ENCODE measurements around the gene TPBG. TPM values are rescaled to one million over a fixed set of nuclear protein-coding genes. Genes with fewer than 3 reads are reported as not detected.

TPBG gene
- total RNA-seq, 3 donors from 2014 or later: 10.2 to 11.7 (median 10.4) TPM

- ATAC-seq (no peak), DNase-seq (no peak)
- H3K4me3 ChIP-seq: no peak overlapping the region
- peaks cover 7% of the 10 kb centered on the region for H3K4me1 ChIP-seq (ENCODE audit: low read depth)
- no peak for TF ChIP-seq CTCF (IDR thresholded peaks at IDR 0.05)
- intact Hi-C loops (cut with DNase I, micrococcal nuclease): no loop called here
- H3K36me3 ChIP-seq (ENCODE audit: low read depth): no peaks in the 10 kb centered on the region
- H3K9me3 ChIP-seq: no peaks in the 10 kb centered on the region
Measured at GRCh38 chr6:82362144-82362543, 1.5 kb upstream of the TPBG start.

- DNase-seq: no peak
- intact Hi-C loops (cut with DNase I, micrococcal nuclease): no loop called here
Measured at GRCh38 chr6:82362878-82363427, 664 bp upstream of the TPBG start.

GRCh38 chr6:82364087-82365015, 734 bp downstream of the TPBG start:
- Histone ChIP-seq H3K4me3 (peak overlapping the region; percentile 43), H3K9me3 (no peaks in the 10 kb centered on the region), H3K4me1 (ENCODE audit: low read depth) (peaks cover 7% of the 10 kb centered on the region), H3K36me3 (ENCODE audit: low read depth) (no peaks in the 10 kb centered on the region)
- ATAC-seq (peak; percentile 81), DNase-seq (peak; percentile 51 to 72 (median 68))
- no peak for TF ChIP-seq CTCF (IDR thresholded peaks at IDR 0.05)
- intact Hi-C loops (cut with DNase I, micrococcal nuclease): no loop called here

More at GRCh38 chr6:82362878-82363427, 664 bp upstream of the TPBG start:
- Histone ChIP-seq H3K9me3 (no peaks in the 10 kb centered on the region), H3K4me1 (ENCODE audit: low read depth) (peaks cover 7% of the 10 kb centered on the region), H3K36me3 (ENCODE audit: low read depth) (no peaks in the 10 kb centered on the region), H3K4me3 (no peak overlapping the region)
- ATAC-seq: no peak
- TF ChIP-seq CTCF (IDR thresholded peaks at IDR 0.05): no peak

- TF ChIP-seq CTCF (IDR thresholded peaks at IDR 0.05): no peak
- ATAC-seq: peak; percentile 63
- peak overlapping the region; percentile 43 for H3K4me3 ChIP-seq
Measured at GRCh38 chr6:82365016-82365795, 1.6 kb downstream of the TPBG start.

GRCh38 chr6:82367704-82368103, 4.1 kb downstream of the TPBG start:
- DNase-seq (no peak), ATAC-seq (no peak)
- Histone ChIP-seq H3K36me3 (ENCODE audit: low read depth) (no peaks in the 10 kb centered on the region), H3K4me3 (no peak overlapping the region), H3K9me3 (no peaks in the 10 kb centered on the region), H3K4me1 (ENCODE audit: low read depth) (peaks cover 7% of the 10 kb centered on the region)
- intact Hi-C loops (cut with DNase I, micrococcal nuclease): no loop called here
- no peak for TF ChIP-seq CTCF (IDR thresholded peaks at IDR 0.05)

More at GRCh38 chr6:82365016-82365795, 1.6 kb downstream of the TPBG start:
- Histone ChIP-seq H3K4me1 (ENCODE audit: low read depth) (peaks cover 7% of the 10 kb centered on the region), H3K36me3 (ENCODE audit: low read depth) (no peaks in the 10 kb centered on the region), H3K9me3 (no peaks in the 10 kb centered on the region)
- intact Hi-C loops (cut with DNase I, micrococcal nuclease): no loop called here
- DNase-seq: peak; percentile 22 to 62 (median 53)

All from mucosa of descending colon (tissue), 3 donors.